H1 (cell line): ENCODE results near the gene PAQR4.

Source experiments
- CBX5 ChIP-seq: fragments of 300-800, 300-1000 bp; sonication (generic); IDR thresholded peaks from 2 replicates; pipeline ENCODE4 v1.7.1; 2016; ENCODE audit warnings: antibody characterized with exemption, low read length, low read depth
- EZH2 ChIP-seq: fragments of 200-600 bp; sonication (generic); IDR thresholded peaks from 2 replicates; pipeline ENCODE4 v1.7.1; 2012; ENCODE audit warnings: low read depth, mild to moderate bottlenecking, moderate library complexity, low read length, inconsistent platforms; ENCODE audit not compliant: severe bottlenecking
- POLR2A ChIP-seq, 2 experiments: IDR thresholded peaks; 1 replicate in 1 of 2; 2 replicates in 1 of 2; pipeline ENCODE4 v1.6.1; 2011; ENCODE audit warnings: low read depth in 2 of 2, low read length in 2 of 2, mild to moderate bottlenecking in 2 of 2; ENCODE audit errors: control extremely low read depth in 1 of 2
- POLR2AphosphoS5 ChIP-seq: IDR thresholded peaks from 2 replicates; pipeline ENCODE4 v1.6.1; 2011; ENCODE audit warnings: low read depth, low read length
- RFX5 ChIP-seq: IDR thresholded peaks from 2 replicates; pipeline ENCODE4 v1.6.1; 2011; ENCODE audit warnings: low read depth, low read length, improper control_type of control experiment, borderline replicate concordance
- TAF1 ChIP-seq: IDR thresholded peaks from 2 replicates; pipeline ENCODE4 v1.6.1; 2011; ENCODE audit warnings: mild to moderate bottlenecking, low read depth, low read length
- ZNF274 ChIP-seq: IDR thresholded peaks from 2 replicates; pipeline ENCODE4 v1.7.0; 2012; ENCODE audit warnings: low read length, borderline replicate concordance; ENCODE audit errors: extremely low read depth
- TF ChIP-seq, protein P1 (sequence below): IDR thresholded peaks from 2 replicates; pipeline ENCODE4 v1.6.1; 2012; ENCODE audit warnings: low read length, inconsistent platforms
- TF ChIP-seq, protein P2 (sequence below), 3 experiments: IDR thresholded peaks; 1 replicate in 2 of 3; 2 replicates in 1 of 3; pipeline versions ENCODE4 v1.5.1 to v1.6.1; 2011; ENCODE audit warnings: low read length in 3 of 3, mild to moderate bottlenecking in 3 of 3, inconsistent platforms in 2 of 3, low read depth in 1 of 3, moderate library complexity in 1 of 3; ENCODE audit not compliant: insufficient read depth in 1 of 3; ENCODE audit errors: control extremely low read depth in 1 of 3
- TF ChIP-seq, protein P3 (sequence below): IDR thresholded peaks from 2 replicates; pipeline ENCODE4 v1.6.1; 2011; ENCODE audit warnings: low read length, improper control_type of control experiment

DNA sequence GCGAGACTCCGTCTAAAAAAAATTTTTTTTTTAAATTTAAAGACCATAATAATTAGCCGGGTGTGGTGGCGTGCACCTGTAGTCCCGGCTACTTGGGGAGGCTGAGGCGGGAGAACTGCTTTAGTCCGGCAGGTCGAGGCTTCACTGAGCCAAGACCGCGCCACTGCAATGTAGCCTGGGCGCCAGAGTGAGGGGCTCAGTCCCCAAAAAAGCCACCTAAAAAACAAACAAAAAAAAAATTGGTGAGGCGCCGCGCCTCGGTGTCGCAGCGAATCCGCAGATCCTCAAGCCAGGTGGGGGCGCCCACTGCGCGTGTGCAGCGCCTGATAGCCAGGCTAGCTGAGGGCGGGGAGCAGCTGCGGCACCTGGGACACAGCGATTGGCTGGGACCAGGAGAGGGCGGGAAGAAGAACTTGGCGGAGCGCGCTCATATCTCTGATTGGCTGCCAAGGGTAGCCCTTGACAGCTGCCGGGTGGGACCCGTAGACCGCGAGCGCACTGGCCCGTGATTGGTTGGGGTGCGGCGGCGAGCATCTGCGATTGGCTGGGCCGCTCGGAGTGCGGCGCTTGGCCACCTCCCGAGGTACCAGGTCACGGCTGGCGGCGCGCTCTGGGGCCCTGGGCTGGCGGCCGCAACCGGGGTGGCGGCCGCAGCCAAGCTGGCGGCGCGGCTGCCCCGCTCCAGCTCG lies 34.6 kb downstream of the PAQR4 start:
- TF ChIP-seq RFX5 (no peak), POLR2AphosphoS5 (no peak; the same call in 1 of the 2 replicates), TAF1 (no peak), CBX5 (no peak), ZNF274 (no peak), POLR2A (IDR thresholded peaks at IDR 0.05; ENCODE audit: control extremely low read depth in 1 of 2, low read depth in 2 of 2, low read length in 2 of 2) (0 out of 3 replicates have a peak, but pooled peaks of 1 of the 2 experiments have one; percentile 32), EZH2 (no peak)
- TF ChIP-seq, protein P1, sequence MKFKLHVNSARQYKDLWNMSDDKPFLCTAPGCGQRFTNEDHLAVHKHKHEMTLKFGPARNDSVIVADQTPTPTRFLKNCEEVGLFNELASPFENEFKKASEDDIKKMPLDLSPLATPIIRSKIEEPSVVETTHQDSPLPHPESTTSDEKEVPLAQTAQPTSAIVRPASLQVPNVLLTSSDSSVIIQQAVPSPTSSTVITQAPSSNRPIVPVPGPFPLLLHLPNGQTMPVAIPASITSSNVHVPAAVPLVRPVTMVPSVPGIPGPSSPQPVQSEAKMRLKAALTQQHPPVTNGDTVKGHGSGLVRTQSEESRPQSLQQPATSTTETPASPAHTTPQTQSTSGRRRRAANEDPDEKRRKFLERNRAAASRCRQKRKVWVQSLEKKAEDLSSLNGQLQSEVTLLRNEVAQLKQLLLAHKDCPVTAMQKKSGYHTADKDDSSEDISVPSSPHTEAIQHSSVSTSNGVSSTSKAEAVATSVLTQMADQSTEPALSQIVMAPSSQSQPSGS, result no peak
- TF ChIP-seq, protein P2, sequence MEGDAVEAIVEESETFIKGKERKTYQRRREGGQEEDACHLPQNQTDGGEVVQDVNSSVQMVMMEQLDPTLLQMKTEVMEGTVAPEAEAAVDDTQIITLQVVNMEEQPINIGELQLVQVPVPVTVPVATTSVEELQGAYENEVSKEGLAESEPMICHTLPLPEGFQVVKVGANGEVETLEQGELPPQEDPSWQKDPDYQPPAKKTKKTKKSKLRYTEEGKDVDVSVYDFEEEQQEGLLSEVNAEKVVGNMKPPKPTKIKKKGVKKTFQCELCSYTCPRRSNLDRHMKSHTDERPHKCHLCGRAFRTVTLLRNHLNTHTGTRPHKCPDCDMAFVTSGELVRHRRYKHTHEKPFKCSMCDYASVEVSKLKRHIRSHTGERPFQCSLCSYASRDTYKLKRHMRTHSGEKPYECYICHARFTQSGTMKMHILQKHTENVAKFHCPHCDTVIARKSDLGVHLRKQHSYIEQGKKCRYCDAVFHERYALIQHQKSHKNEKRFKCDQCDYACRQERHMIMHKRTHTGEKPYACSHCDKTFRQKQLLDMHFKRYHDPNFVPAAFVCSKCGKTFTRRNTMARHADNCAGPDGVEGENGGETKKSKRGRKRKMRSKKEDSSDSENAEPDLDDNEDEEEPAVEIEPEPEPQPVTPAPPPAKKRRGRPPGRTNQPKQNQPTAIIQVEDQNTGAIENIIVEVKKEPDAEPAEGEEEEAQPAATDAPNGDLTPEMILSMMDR (IDR thresholded peaks at IDR 0.05; ENCODE audit: control extremely low read depth in 1 of 3, insufficient read depth in 1 of 3, low read depth in 1 of 3, low read length in 3 of 3), result peak; percentile 63 to 93 (median 71)
- TF ChIP-seq, protein P3, sequence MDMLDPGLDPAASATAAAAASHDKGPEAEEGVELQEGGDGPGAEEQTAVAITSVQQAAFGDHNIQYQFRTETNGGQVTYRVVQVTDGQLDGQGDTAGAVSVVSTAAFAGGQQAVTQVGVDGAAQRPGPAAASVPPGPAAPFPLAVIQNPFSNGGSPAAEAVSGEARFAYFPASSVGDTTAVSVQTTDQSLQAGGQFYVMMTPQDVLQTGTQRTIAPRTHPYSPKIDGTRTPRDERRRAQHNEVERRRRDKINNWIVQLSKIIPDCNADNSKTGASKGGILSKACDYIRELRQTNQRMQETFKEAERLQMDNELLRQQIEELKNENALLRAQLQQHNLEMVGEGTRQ, result no peak
